GM12878 (cell line): Measurements from ENCODE around the gene CFAP91.

Experiments used
- BACH1 ChIP-seq: fragments of 450-650 bp; IDR thresholded peaks from 2 replicates; pipeline ENCODE4 v1.6.1; 2017; ENCODE audit warnings: mild to moderate bottlenecking, borderline replicate concordance
- DPF2 ChIP-seq: fragments of 450-650 bp; IDR thresholded peaks from 2 replicates; pipeline ENCODE4 v1.6.1; 2017; ENCODE audit warnings: mild to moderate bottlenecking
- HDAC2 ChIP-seq: fragments of 200-600 bp; sonication (generic); IDR thresholded peaks from 2 replicates; pipeline ENCODE4 v1.6.1; 2017
- MTA2 ChIP-seq: fragments of 450-650 bp; IDR thresholded peaks from 2 replicates; pipeline ENCODE4 v1.6.1; 2016; ENCODE audit warnings: low read depth, mild to moderate bottlenecking, moderate library complexity
- NFIC ChIP-seq: IDR thresholded peaks from 2 replicates; pipeline ENCODE4 v1.6.1; 2012; ENCODE audit warnings: low read depth, mild to moderate bottlenecking, inconsistent platforms, low read length, moderate library complexity
- POLR2AphosphoS5 ChIP-seq: IDR thresholded peaks from 2 replicates; pipeline ENCODE4 v1.6.1; 2011; ENCODE audit warnings: mild to moderate bottlenecking, low read length, inconsistent platforms
- RAD21 ChIP-seq: IDR thresholded peaks from 2 replicates; pipeline ENCODE4 v1.6.1; 2011; ENCODE audit warnings: mild to moderate bottlenecking, low read depth, low read length, moderate library complexity; ENCODE audit not compliant: insufficient read depth
- RBBP5 ChIP-seq: fragments of 200-600 bp; sonication (generic); conservative IDR thresholded peaks from 2 replicates; pipeline ENCODE4 v1.6.1; 2016
- SIN3A ChIP-seq: IDR thresholded peaks from 2 replicates; pipeline ENCODE4 v1.6.1; 2012; ENCODE audit warnings: low read depth, low read length, improper control_type of control experiment
- SP1 ChIP-seq: IDR thresholded peaks from one replicate; pipeline ENCODE4 v1.6.1; 2011; ENCODE audit warnings: low read depth, low read length
- ZZZ3 ChIP-seq: IDR thresholded peaks from 2 replicates; pipeline ENCODE4 v1.6.1; 2011; ENCODE audit warnings: low read depth; ENCODE audit not compliant: control insufficient read depth, insufficient read length
- TF ChIP-seq, protein P1 (sequence below), 3 experiments: IDR thresholded peaks in 2 of 3; conservative IDR thresholded peaks in 1 of 3; 2 replicates each; pipeline ENCODE4 v1.5.1; 2011; ENCODE audit warnings: low read depth in 3 of 3, low read length in 3 of 3, mild to moderate bottlenecking in 3 of 3, control low read depth in 2 of 3, moderate library complexity in 2 of 3, inconsistent platforms in 1 of 3, mixed read lengths in 1 of 3; ENCODE audit not compliant: control insufficient read depth in 2 of 3, insufficient read depth in 1 of 3; ENCODE audit errors: extremely low read depth in 1 of 3
- TF ChIP-seq, protein P2 (sequence below): fragments of 450-650 bp; formaldehyde crosslinking; IDR thresholded peaks from 2 replicates; pipeline ENCODE4 v1.4.0; 2020; ENCODE audit warnings: mild to moderate bottlenecking, moderate library complexity
- TF ChIP-seq, protein P3 (sequence below): IDR thresholded peaks from 2 replicates; pipeline ENCODE4 v1.6.1; 2011; ENCODE audit warnings: borderline replicate concordance, low read depth, mild to moderate bottlenecking, moderate library complexity, low read length; ENCODE audit not compliant: insufficient read depth, poor library complexity, severe bottlenecking

DNA sequence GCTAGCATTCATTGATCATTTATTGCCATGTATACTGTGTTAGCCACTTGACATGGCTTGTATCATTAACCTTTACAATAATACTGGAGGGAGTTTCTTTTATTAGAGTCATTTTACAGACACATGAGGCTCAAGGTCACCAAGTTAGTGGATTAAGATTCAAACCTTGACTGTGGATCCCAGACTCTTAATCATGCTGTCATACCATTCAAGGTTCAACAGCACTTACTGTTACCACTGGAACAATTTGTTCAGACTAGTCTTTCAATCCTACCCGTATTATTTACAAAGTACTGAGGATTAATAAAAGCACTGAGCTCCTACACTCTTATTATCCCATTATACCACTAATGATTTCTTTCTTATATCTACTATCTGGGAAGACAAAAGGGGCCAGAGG lies 26.8 kb upstream of the CFAP91 start:
- TF ChIP-seq ZZZ3 (no peak), MTA2 (no peak), DPF2 (no peak), SIN3A (no peak), BACH1 (no peak), RAD21 (no peak), NFIC (no peak), POLR2AphosphoS5 (no peak), RBBP5 (no peak), HDAC2 (no peak), SP1 (no peak)
- TF ChIP-seq, protein P1, sequence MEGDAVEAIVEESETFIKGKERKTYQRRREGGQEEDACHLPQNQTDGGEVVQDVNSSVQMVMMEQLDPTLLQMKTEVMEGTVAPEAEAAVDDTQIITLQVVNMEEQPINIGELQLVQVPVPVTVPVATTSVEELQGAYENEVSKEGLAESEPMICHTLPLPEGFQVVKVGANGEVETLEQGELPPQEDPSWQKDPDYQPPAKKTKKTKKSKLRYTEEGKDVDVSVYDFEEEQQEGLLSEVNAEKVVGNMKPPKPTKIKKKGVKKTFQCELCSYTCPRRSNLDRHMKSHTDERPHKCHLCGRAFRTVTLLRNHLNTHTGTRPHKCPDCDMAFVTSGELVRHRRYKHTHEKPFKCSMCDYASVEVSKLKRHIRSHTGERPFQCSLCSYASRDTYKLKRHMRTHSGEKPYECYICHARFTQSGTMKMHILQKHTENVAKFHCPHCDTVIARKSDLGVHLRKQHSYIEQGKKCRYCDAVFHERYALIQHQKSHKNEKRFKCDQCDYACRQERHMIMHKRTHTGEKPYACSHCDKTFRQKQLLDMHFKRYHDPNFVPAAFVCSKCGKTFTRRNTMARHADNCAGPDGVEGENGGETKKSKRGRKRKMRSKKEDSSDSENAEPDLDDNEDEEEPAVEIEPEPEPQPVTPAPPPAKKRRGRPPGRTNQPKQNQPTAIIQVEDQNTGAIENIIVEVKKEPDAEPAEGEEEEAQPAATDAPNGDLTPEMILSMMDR (IDR thresholded peaks at IDR 0.05 in 2 of 3, conservative IDR thresholded peaks at IDR 0.05 in 1 of 3; ENCODE audit: control insufficient read depth in 2 of 3, extremely low read depth in 1 of 3, insufficient read depth in 1 of 3, low read depth in 3 of 3, low read length in 3 of 3), result no peak
- TF ChIP-seq, protein P2, sequence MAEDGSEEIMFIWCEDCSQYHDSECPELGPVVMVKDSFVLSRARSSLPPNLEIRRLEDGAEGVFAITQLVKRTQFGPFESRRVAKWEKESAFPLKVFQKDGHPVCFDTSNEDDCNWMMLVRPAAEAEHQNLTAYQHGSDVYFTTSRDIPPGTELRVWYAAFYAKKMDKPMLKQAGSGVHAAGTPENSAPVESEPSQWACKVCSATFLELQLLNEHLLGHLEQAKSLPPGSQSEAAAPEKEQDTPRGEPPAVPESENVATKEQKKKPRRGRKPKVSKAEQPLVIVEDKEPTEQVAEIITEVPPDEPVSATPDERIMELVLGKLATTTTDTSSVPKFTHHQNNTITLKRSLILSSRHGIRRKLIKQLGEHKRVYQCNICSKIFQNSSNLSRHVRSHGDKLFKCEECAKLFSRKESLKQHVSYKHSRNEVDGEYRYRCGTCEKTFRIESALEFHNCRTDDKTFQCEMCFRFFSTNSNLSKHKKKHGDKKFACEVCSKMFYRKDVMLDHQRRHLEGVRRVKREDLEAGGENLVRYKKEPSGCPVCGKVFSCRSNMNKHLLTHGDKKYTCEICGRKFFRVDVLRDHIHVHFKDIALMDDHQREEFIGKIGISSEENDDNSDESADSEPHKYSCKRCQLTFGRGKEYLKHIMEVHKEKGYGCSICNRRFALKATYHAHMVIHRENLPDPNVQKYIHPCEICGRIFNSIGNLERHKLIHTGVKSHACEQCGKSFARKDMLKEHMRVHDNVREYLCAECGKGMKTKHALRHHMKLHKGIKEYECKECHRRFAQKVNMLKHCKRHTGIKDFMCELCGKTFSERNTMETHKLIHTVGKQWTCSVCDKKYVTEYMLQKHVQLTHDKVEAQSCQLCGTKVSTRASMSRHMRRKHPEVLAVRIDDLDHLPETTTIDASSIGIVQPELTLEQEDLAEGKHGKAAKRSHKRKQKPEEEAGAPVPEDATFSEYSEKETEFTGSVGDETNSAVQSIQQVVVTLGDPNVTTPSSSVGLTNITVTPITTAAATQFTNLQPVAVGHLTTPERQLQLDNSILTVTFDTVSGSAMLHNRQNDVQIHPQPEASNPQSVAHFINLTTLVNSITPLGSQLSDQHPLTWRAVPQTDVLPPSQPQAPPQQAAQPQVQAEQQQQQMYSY (CRISPR knock-in tag), result no peak
- TF ChIP-seq, protein P3, sequence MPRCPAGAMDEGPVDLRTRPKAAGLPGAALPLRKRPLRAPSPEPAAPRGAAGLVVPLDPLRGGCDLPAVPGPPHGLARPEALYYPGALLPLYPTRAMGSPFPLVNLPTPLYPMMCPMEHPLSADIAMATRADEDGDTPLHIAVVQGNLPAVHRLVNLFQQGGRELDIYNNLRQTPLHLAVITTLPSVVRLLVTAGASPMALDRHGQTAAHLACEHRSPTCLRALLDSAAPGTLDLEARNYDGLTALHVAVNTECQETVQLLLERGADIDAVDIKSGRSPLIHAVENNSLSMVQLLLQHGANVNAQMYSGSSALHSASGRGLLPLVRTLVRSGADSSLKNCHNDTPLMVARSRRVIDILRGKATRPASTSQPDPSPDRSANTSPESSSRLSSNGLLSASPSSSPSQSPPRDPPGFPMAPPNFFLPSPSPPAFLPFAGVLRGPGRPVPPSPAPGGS, result no peak
